Measurements from ENCODE around the gene GRID1. TPM values are rescaled to one million over a fixed set of nuclear protein-coding genes. Genes with fewer than 3 reads are reported as not detected.

Gene GRID1
- total RNA-seq, 3 donors from 2014 or later: 0.61 to 1.9 (median 0.87) TPM

GRCh38 chr10:86247588-86247987, 119.0 kb downstream of the GRID1 start:
- no peaks in the 10 kb centered on the region for H3K4me1 ChIP-seq (ENCODE audit: low read depth)
- intact Hi-C loops (cut with DNase I, micrococcal nuclease): no loop called here
- no peak for TF ChIP-seq CTCF (IDR thresholded peaks at IDR 0.05)
- ATAC-seq: no peak
- no peaks in the 10 kb centered on the region for H3K36me3 ChIP-seq (ENCODE audit: low read depth)
- DNase-seq: no peak
- H3K9me3 ChIP-seq: peaks cover 7% of the 10 kb centered on the region
- H3K4me3 ChIP-seq: no peak overlapping the region

GRCh38 chr10:86247073-86247472, 119.5 kb downstream of the GRID1 start:
- no peak for TF ChIP-seq CTCF (IDR thresholded peaks at IDR 0.05)
- no peaks in the 10 kb centered on the region for H3K36me3 ChIP-seq (ENCODE audit: low read depth)
- DNase-seq (no peak), ATAC-seq (no peak)
- intact Hi-C loops (cut with DNase I, micrococcal nuclease): no loop called here
- no peak overlapping the region for H3K4me3 ChIP-seq
- peaks cover 7% of the 10 kb centered on the region for H3K9me3 ChIP-seq
- no peaks in the 10 kb centered on the region for H3K4me1 ChIP-seq (ENCODE audit: low read depth)

- H3K36me3 ChIP-seq (ENCODE audit: low read depth): no peaks in the 10 kb centered on the region
- H3K4me3 ChIP-seq: no peak overlapping the region
- no peaks in the 10 kb centered on the region for H3K4me1 ChIP-seq (ENCODE audit: low read depth)
- no peak for DNase-seq
- H3K9me3 ChIP-seq: peaks cover 7% of the 10 kb centered on the region
- no peak for TF ChIP-seq CTCF (IDR thresholded peaks at IDR 0.05)
- intact Hi-C loops (cut with DNase I, micrococcal nuclease): no loop called here
- ATAC-seq: no peak
These were observed 120.2 kb downstream of the GRID1 start for GRCh38 chr10:86246279-86246940.

GRCh38 chr10:86245015-86245394, 121.6 kb downstream of the GRID1 start:
- peaks cover under 1% of the 10 kb centered on the region for H3K9me3 ChIP-seq
- H3K4me3 ChIP-seq: no peak overlapping the region
- no peak for TF ChIP-seq CTCF (IDR thresholded peaks at IDR 0.05)
- DNase-seq: no peak
- H3K36me3 ChIP-seq (ENCODE audit: low read depth): no peaks in the 10 kb centered on the region
- intact Hi-C loops (cut with DNase I, micrococcal nuclease): no loop called here
- ATAC-seq: no peak
- H3K4me1 ChIP-seq (ENCODE audit: low read depth): no peaks in the 10 kb centered on the region

- Histone ChIP-seq H3K36me3 (ENCODE audit: low read depth) (no peaks in the 10 kb centered on the region), H3K4me1 (ENCODE audit: low read depth) (no peaks in the 10 kb centered on the region), H3K9me3 (no peaks in the 10 kb centered on the region), H3K4me3 (no peak overlapping the region)
- no peak for DNase-seq
- intact Hi-C loops (cut with DNase I, micrococcal nuclease): no loop called here
- no peak for TF ChIP-seq CTCF (IDR thresholded peaks at IDR 0.05)
- ATAC-seq: no peak
These were observed 122.1 kb downstream of the GRID1 start for GRCh38 chr10:86244297-86245014.
